K562 (cell line): ENCODE results near the gene GDF7. TPM values are rescaled to one million over a fixed set of nuclear protein-coding genes. Genes with fewer than 3 reads are reported as not detected.

Source experiments
- BRD4 ChIP-seq: fragments of 200-600 bp; sonication (generic); IDR thresholded peaks from 2 replicates; pipeline ENCODE4 v1.6.1; 2017; ENCODE audit warnings: inconsistent platforms
- CHAMP1 ChIP-seq: fragments of 450-650 bp; IDR thresholded peaks from 2 replicates; pipeline ENCODE4 v1.6.1; 2016; ENCODE audit warnings: mild to moderate bottlenecking
- DEAF1 ChIP-seq: fragments of 450-650 bp; formaldehyde crosslinking; IDR thresholded peaks from 2 replicates; pipeline ENCODE4 v1.4.0; 2020; ENCODE audit warnings: mild to moderate bottlenecking, moderate library complexity
- GATA2 ChIP-seq: sonication (generic); formaldehyde crosslinking; IDR thresholded peaks from 2 replicates; pipeline ENCODE4 v1.4.0; 2020; ENCODE audit warnings: mild to moderate bottlenecking, missing genetic modification reagents
- HCFC1 ChIP-seq: IDR thresholded peaks from 2 replicates; pipeline ENCODE4 v1.6.1; 2012; ENCODE audit warnings: low read depth, low read length, improper control_type of control experiment
- NFATC3 ChIP-seq: fragments of 450-650 bp; IDR thresholded peaks from 2 replicates; pipeline ENCODE4 v1.6.1; 2017; ENCODE audit warnings: mild to moderate bottlenecking
- NR3C1 ChIP-seq: sonication (generic); formaldehyde crosslinking; IDR thresholded peaks from 2 replicates; pipeline ENCODE4 v1.8.1; 2022; ENCODE audit warnings: missing genetic modification reagents
- PHB2 ChIP-seq: fragments of 450-650 bp; IDR thresholded peaks from 2 replicates; pipeline ENCODE4 v1.6.1; 2017; ENCODE audit warnings: low read depth
- PRDM10 ChIP-seq: fragments of 450-650 bp; IDR thresholded peaks from 2 replicates; pipeline ENCODE4 v1.6.1; 2018; ENCODE audit not compliant: partially characterized antibody
- SAFB2 ChIP-seq: fragments of 200-400 bp; formaldehyde crosslinking; IDR thresholded peaks from 2 replicates; pipeline ENCODE4 v1.6.1; 2018; ENCODE audit warnings: borderline replicate concordance, low read length, low read depth, moderate library complexity; ENCODE audit not compliant: severe bottlenecking
- SREBF1 ChIP-seq: fragments of 150-350 bp; IDR thresholded peaks from 2 replicates; pipeline ENCODE4 v1.6.1; 2014; ENCODE audit warnings: antibody characterized with exemption, low read depth, low read length, borderline replicate concordance
- polyA plus RNA-seq, 8 experiments: library from polyadenylated mRNA; depleted of rRNA in 4 of 8; stranded (reverse) in 5 of 8; unstranded in 3 of 8; fragments of >200 nt; fragmentation: Nextera tagmentation in 2 of 8; fragmentation: Illumina TruSeq in 1 of 8; extraction: Ambion mirVana in 2 of 8; extraction: Trizol in 1 of 8; gene quantifications; 2 replicates each; pipeline versions ENCODE4 v1.2.1 to v1.2.3, GENCODE V29; 2011 to 2014; ENCODE audit warnings: inconsistent platforms in 1 of 8, missing spikeins in 1 of 8
- total RNA-seq, 7 experiments: library from RNA; depleted of rRNA in 6 of 7; stranded (reverse); fragments of >200 nt in 6 of 7; fragmentation: Illumina TruSeq in 2 of 7; extraction: Trizol in 2 of 7; gene quantifications; 2 replicates each; pipeline versions ENCODE4 v1.2.1 to v1.2.3, GENCODE V29; 2011 to 2021; ENCODE audit warnings: low replicate concordance in 1 of 7
- TF ChIP-seq, protein P1 (sequence below): fragments of 450-650 bp; IDR thresholded peaks from 2 replicates; pipeline ENCODE4 v1.6.1; 2016
- TF ChIP-seq, protein P2 (sequence below), 3 experiments: IDR thresholded peaks in 2 of 3; conservative IDR thresholded peaks in 1 of 3; 2 replicates each; pipeline ENCODE4 v1.5.1; 2011 to 2012; ENCODE audit warnings: low read length in 3 of 3, mild to moderate bottlenecking in 3 of 3, control low read depth in 2 of 3, improper control_type of control experiment in 1 of 3, inconsistent platforms in 1 of 3, low read depth in 1 of 3, mixed read lengths in 1 of 3, moderate library complexity in 1 of 3; ENCODE audit not compliant: insufficient read depth in 2 of 3

The GDF7 gene
- total and polyA plus RNA-seq, 9 of the 15 experiments (the other 6 are each of a cell fraction or from before 2014, with no cell fraction given), result 0.01 TPM; not detected in 7

- TF ChIP-seq, protein P1, sequence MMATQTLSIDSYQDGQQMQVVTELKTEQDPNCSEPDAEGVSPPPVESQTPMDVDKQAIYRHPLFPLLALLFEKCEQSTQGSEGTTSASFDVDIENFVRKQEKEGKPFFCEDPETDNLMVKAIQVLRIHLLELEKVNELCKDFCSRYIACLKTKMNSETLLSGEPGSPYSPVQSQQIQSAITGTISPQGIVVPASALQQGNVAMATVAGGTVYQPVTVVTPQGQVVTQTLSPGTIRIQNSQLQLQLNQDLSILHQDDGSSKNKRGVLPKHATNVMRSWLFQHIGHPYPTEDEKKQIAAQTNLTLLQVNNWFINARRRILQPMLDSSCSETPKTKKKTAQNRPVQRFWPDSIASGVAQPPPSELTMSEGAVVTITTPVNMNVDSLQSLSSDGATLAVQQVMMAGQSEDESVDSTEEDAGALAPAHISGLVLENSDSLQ, result no peak
- no peak for TF ChIP-seq SAFB2
- TF ChIP-seq NFATC3, result no peak
- TF ChIP-seq PHB2, result no peak
- no peak for TF ChIP-seq SREBF1
- no peak for TF ChIP-seq DEAF1
- peak; percentile 45 for TF ChIP-seq PRDM10
- TF ChIP-seq GATA2, result no peak
- TF ChIP-seq NR3C1 (CRISPR knock-in tag), result peak; percentile 60; the same call in 1 of the 2 replicates
- no peak for TF ChIP-seq BRD4
- TF ChIP-seq, protein P2, sequence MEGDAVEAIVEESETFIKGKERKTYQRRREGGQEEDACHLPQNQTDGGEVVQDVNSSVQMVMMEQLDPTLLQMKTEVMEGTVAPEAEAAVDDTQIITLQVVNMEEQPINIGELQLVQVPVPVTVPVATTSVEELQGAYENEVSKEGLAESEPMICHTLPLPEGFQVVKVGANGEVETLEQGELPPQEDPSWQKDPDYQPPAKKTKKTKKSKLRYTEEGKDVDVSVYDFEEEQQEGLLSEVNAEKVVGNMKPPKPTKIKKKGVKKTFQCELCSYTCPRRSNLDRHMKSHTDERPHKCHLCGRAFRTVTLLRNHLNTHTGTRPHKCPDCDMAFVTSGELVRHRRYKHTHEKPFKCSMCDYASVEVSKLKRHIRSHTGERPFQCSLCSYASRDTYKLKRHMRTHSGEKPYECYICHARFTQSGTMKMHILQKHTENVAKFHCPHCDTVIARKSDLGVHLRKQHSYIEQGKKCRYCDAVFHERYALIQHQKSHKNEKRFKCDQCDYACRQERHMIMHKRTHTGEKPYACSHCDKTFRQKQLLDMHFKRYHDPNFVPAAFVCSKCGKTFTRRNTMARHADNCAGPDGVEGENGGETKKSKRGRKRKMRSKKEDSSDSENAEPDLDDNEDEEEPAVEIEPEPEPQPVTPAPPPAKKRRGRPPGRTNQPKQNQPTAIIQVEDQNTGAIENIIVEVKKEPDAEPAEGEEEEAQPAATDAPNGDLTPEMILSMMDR (IDR thresholded peaks at IDR 0.05 in 2 of 3, conservative IDR thresholded peaks at IDR 0.05 in 1 of 3; ENCODE audit: insufficient read depth in 2 of 3, low read depth in 1 of 3, low read length in 3 of 3), result peak; percentile 64 to 93 (median 83); a peak in 5 of 6 replicates
- no peak for TF ChIP-seq CHAMP1
- TF ChIP-seq HCFC1, result peak; percentile 61; the same call in 1 of the 2 replicates
These were observed 15.8 kb upstream of the GDF7 start, which contains the start of gene HS1BP3 (continued) for GRCh38 chr2:20650877-20651730.
